Right renal cortex interstitium (tissue), 3 donors: Measurements from ENCODE around the gene DBF4B. TPM values are rescaled to one million over a fixed set of nuclear protein-coding genes. Genes with fewer than 3 reads are reported as not detected.
"Not testable (repeated sequence)": the region's sequence is repeated elsewhere in the genome, so short reads cannot be mapped to it uniquely, and the experiment has no call there.

Experiments
- DNase-seq, 3 donors: peaks; one replicate each; pipeline ENCODE4 v3.0.0-alpha.2; 2013; ENCODE audit warnings: low read depth in 3 of 3, low spot score in 2 of 3
- polyA plus RNA-seq, 3 donors: library from polyadenylated mRNA; unstranded; fragments of 120-200 nt; gene quantifications; one replicate each; pipeline ENCODE4 v1.2.1, GENCODE V29; 2013; ENCODE audit not compliant: insufficient read length in 3 of 3

DBF4B gene, protein sequence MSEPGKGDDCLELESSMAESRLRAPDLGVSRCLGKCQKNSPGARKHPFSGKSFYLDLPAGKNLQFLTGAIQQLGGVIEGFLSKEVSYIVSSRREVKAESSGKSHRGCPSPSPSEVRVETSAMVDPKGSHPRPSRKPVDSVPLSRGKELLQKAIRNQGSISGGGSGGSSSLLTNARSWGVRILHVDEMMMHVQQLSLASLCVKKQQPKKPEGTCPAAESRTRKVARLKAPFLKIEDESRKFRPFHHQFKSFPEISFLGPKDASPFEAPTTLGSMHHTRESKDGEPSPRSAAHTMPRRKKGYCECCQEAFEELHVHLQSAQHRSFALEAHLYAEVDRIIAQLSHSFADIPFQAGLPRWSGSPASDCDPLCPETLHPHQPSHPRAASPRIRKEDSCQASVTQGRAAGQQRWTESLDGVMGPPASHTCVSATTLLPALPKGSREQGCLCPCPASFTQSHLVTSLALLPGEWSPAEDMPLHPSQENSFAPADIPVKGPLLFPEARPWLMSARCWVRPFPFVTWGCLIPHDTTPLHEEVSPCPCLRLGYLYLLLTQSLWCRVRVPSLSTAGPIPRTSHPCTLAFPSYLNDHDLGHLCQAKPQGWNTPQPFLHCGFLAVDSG
- polyA plus RNA-seq = 1 to 10 TPM; 8.3 to 9.3 (median 8.9) TPM

GRCh38 chr17:44708401-44709263, at the start of gene DBF4B:
TSS of gene DBF4B (plus strand) at chr17:44708665. CDS start at chr17:44708821, 156 bp downstream.
- peak; percentile 89 to 91 (median 90) for DNase-seq

GRCh38 chr17:44661835-44662234, 46.6 kb upstream of the DBF4B start:
- DNase-seq = no peak

- no peak for DNase-seq
Measured at GRCh38 chr17:44663095-44663494, 45.4 kb upstream of the DBF4B start.

GRCh38 chr17:44664867-44665266, 43.6 kb upstream of the DBF4B start:
- no peak for DNase-seq

DNA sequence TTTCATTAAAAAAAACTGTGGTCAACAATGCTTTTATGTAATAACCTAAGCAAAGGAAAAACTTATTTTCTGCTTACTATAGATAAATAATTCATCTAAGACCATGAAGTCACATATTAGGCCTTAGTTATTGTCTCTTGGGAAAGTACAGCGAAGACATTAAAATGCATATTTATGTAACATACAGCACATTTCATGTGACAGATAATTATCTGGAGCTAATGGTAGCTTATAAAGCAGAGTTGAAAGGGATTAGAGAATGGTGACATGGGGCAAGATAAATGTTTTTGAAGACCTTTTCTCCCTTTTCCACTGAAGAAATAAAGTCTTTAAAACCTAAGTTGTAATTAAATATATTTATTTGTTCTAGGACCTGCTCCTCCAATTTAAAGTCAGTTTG, 42.5 kb upstream of the DBF4B start:
- no peak for DNase-seq

DNA sequence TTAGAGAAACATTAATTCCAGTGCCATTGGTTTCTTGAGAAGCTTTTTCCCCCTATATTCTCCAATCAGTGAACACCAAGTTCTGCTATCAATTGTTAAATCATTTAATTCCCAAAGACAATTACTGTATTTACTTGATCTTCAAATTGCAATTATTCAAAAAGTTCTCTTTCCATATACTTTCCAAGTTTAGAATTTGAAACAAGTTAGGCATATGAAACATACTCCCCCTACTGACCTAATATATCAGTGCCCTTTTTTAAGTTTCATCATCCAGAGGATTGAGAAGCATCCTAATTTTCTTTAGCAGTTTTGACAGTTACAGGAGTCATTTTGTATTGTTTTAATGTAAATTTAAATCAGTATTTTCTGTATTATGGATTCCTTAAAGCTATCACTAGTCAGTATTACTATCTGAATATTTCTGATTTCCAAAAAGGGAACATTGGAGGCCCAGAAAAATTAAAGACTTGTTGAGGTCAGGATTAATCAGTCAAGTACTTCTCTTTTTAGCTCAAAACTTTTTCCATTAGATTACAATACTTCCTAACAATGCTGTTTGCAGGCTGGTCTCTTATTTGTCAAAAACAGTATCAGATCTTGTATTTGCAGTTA, 35.9 kb upstream of the DBF4B start:
- DNase-seq = no peak

- no peak for DNase-seq
Measured at GRCh38 chr17:44673893-44674292, 34.6 kb upstream of the DBF4B start.

DNA sequence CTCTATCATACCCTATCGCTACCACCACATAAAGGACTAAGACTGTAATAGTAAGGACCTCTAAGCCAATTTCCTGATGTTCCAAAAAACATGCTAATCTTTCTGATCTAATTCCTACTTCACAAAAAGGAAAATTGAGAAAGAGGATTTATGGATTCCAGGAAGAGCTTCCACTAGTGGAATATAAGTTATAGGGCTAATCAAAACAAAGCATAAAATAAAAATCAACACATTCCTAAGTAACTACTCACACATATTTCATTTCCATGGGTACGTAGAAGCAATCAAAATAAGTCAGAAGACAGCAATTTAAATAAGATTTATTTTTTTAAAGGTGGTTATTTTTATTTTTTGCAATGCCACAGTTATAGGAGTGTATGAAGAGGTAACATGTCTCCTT, 31.3 kb upstream of the DBF4B start:
- no peak for DNase-seq

- not testable (repeated sequence) for DNase-seq
Measured at GRCh38 chr17:44683303-44683702, 25.2 kb upstream of the DBF4B start.

GRCh38 chr17:44687756-44688155, 20.7 kb upstream of the DBF4B start:
- DNase-seq = no peak

DNA sequence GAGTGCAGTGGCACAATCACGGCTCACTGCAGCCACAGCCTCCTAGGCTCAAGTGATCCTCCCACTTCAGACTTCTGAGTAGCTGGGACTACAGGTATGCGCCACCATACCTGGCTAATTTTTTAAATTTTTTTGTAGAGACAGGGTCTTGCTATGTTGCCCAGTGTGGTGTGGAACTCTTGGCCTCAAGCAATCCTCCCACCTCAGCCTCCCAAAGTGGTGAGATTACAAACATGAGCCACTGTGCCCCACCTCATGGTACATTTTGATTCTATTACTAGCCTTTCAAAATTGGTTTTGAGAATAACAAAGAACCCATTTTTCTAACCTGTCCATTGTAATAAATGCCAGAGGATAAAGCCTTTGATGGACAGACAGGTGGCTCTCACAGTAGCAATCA, 20.3 kb upstream of the DBF4B start:
- no peak for DNase-seq

DNA sequence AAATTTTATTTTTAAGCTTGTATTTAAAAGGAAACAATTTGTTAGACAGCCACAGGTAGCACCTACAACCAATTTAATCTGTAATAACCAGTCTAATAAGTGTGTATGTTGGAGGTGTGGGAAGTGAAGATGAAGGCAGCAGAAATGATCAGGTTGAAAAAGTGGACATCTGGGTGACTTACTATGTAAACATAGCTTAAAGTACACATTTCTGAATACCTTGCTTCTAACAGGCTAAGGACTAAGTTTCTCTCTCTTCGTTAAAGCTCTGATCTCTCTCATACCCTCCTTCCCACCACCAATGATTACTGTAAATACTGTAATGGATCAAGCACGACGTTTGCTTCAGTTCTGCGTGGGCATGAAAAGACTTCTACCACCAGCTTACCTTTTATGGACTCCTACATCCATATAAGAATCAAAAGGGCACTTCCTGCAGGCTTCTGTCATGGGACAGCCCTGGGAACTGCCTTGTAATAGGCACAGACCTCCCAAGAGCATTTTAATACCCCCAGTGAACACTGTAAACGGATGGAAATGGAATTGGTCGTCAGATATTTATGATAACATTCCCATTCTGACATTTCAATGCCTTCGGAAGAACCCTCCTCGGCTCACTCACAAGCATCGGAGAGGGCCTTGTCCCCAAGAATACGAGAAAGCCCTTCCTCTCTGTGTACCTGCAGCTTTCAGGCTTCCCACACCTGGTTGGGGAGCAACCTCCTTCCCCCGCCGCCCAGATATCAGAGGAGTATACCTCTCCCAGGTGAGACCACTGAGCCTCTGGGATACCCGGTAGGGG, 19.6 kb upstream of the DBF4B start:
- no peak for DNase-seq

GRCh38 chr17:44689477-44690217, 18.8 kb upstream of the DBF4B start, which contains the start of gene CCDC43:
TSS of gene CCDC43 (minus strand) at chr17:44689776. CDS start at chr17:44689753, 23 bp downstream.
- DNase-seq = peak; percentile 77 to 85 (median 79)

- DNase-seq = not testable (repeated sequence)
Measured at GRCh38 chr17:44690746-44691306, 17.6 kb upstream of the DBF4B start.

DNA sequence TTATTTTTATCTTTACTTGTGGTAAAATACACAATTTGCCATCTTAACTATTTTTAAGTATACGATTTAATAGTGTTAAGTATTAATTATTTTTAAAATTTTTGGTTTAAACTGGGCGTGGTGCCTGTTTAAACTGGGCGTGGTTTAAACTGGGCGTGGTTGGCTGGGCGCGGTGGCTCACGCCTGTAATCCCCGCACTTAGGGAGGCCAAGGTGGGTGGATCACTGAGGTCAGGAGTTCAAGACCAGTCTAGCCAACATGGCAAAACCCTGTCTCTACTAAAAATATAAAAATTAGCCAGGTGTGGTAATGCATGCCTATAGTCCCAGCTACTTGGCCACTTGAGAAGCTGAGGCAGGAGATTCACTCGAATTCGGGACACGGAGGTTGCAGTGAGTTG, 14.9 kb upstream of the DBF4B start:
- no peak for DNase-seq

DNA sequence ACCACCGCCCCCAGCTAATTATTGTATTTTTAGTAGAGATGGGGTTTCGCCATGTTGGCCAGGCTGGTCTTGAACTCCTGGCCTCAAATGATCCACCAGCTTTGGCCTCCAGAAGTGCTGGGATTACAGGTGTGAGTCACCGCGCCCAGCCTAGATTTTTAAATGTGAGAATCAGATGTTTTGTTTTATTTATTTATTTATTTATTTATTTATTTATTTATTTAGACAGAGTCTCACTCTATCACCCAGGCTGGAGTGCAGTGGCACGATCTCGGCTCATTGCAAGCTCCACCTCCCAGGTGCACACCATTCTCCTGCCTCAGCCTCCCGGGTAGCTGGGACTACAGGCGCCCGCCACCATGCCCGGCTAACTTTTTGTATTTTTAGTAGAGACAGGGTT, 8.2 kb upstream of the DBF4B start:
- DNase-seq = not testable (repeated sequence)

- no peak for DNase-seq
Measured at GRCh38 chr17:44707755-44708400, 587 bp upstream of the DBF4B start.

- no peak for DNase-seq
Measured at GRCh38 chr17:44719444-44719843, 11.0 kb downstream of the DBF4B start.
